K562 (cell line): Measurements from ENCODE around the gene CENPO. TPM values are rescaled to one million over a fixed set of nuclear protein-coding genes. Genes with fewer than 3 reads are reported as not detected.
"Not testable (repeated sequence)": the region's sequence is repeated elsewhere in the genome, so short reads cannot be mapped to it uniquely, and the experiment has no call there.

Experiments
- ATAC-seq: fragments of 200-7000 bp; cut with Tn5 transposase; 3 replicates; pipeline ENCODE4 v1.9.1; 2020; ENCODE audit warnings: moderate library complexity
- BruUV-seq: library from RNA; stranded (reverse); fragments of 400-500 nt; replicated peaks from 2 replicates; lab custom pipeline; 2021; lab: Mats Ljungman, UMichigan
- CTCF ChIA-PET: fragments of 300-600 bp; formaldehyde crosslinking; extraction: SDS; loops from one replicate; lab custom pipeline; 2021; ENCODE audit warnings: low intra/inter-chr PET ratio; lab: Yijun Ruan, JAX
- POLR2A ChIA-PET: fragments of 300-600, 350-650 bp; sonication (Branson Sonifier 250); formaldehyde crosslinking; extraction: SDS; loops from one replicate; lab custom pipeline; 2021; ENCODE audit warnings: antibody characterized with exemption, inconsistent platforms; lab: Yijun Ruan, JAX
- DNase-seq, 4 experiments: peaks; one replicate each; pipeline versions ENCODE4 v3.0.0 to v3.0.0-alpha.2; 2011 to 2018; ENCODE audit warnings: low spot score in 3 of 4, mixed read lengths in 3 of 4; ENCODE audit errors: extremely low read depth in 1 of 4
- FAIRE-seq: peaks from 2 replicates; lab custom pipeline; 2011; peaks lifted over from hg19 to GRCh38; lab: Jason Lieb, UNC
- H2AFZ ChIP-seq: 2 replicates; pipeline ENCODE4 v1.6.0; 2011; ENCODE audit warnings: low read depth, low read length, control low read depth, inconsistent platforms
- H3K27ac ChIP-seq: fragments of 200-600 bp; 3 replicates; pipeline ENCODE4 v1.8.0; 2011; ENCODE audit warnings: low read depth, mild to moderate bottlenecking, control low read depth, inconsistent platforms, low read length, moderate library complexity, mixed read lengths; ENCODE audit errors: extremely low read depth
- H3K27me3 ChIP-seq, 2 experiments: fragments of 300-600 bp in 1 of 2; 2 replicates in 1 of 2; 3 replicates in 1 of 2; pipeline versions ENCODE4 v1.6.0 to v1.8.0; 2011; ENCODE audit warnings: inconsistent platforms in 2 of 2, low read length in 2 of 2, mild to moderate bottlenecking in 1 of 2, mixed read lengths in 1 of 2, moderate library complexity in 1 of 2; ENCODE audit not compliant: control insufficient read depth in 2 of 2, insufficient read depth in 2 of 2
- H3K36me3 ChIP-seq: fragments of 300-600 bp; 3 replicates; pipeline ENCODE4 v1.8.0; 2011; ENCODE audit warnings: mild to moderate bottlenecking, low read length, inconsistent platforms; ENCODE audit not compliant: control insufficient read depth, insufficient read depth
- H3K4me1 ChIP-seq, 2 experiments: fragments of 200-600 bp in 1 of 2; replicated peaks in 1 of 2; 2 replicates in 1 of 2; 3 replicates in 1 of 2; pipeline versions ENCODE4 v1.5.1 to v1.8.0; 2011; ENCODE audit warnings: inconsistent platforms in 2 of 2, low read length in 2 of 2, mild to moderate bottlenecking in 1 of 2, mixed read lengths in 1 of 2, moderate library complexity in 1 of 2; ENCODE audit not compliant: control insufficient read depth in 2 of 2, insufficient read depth in 2 of 2
- H3K4me2 ChIP-seq: 2 replicates; pipeline ENCODE4 v1.6.1; 2011; ENCODE audit warnings: low read length, control low read depth, inconsistent platforms, mixed read lengths; ENCODE audit not compliant: insufficient read depth
- H3K4me3 ChIP-seq: fragments of 200-600 bp; sonication (generic), shearing (Covaris generic); 2 replicates; pipeline ENCODE4 v1.5.1; 2016; ENCODE audit warnings: control low read depth, inconsistent platforms
- H3K79me2 ChIP-seq: fragments of 200-600 bp; 3 replicates; pipeline ENCODE4 v1.8.0; 2011; ENCODE audit warnings: low read length, inconsistent platforms; ENCODE audit not compliant: control insufficient read depth, insufficient read depth
- H3K9ac ChIP-seq, 2 experiments: 2 replicates each; pipeline versions ENCODE4 v1.6.0 to v1.6.1; 2011; ENCODE audit warnings: low read depth in 2 of 2, low read length in 2 of 2, control low read depth in 1 of 2, inconsistent platforms in 1 of 2, mild to moderate bottlenecking in 1 of 2, mixed read lengths in 1 of 2; ENCODE audit not compliant: insufficient read depth in 1 of 2
- H3K9me1 ChIP-seq: one replicate; pipeline ENCODE4 v1.6.0; 2011; ENCODE audit warnings: inconsistent platforms, mild to moderate bottlenecking, low read length, moderate library complexity; ENCODE audit not compliant: control insufficient read depth, insufficient read depth
- H3K9me3 ChIP-seq: replicated peaks from 2 replicates; pipeline ENCODE4 v1.5.1; 2011; ENCODE audit warnings: low read depth, low read length, inconsistent platforms; ENCODE audit not compliant: control insufficient read depth, insufficient read depth
- H4K20me1 ChIP-seq: replicated peaks from 2 replicates; pipeline ENCODE4 v1.6.1; 2011; ENCODE audit warnings: low read length, inconsistent platforms, mixed read lengths; ENCODE audit not compliant: control insufficient read depth, insufficient read depth
- BCOR ChIP-seq: fragments of 450-650 bp; IDR thresholded peaks from 2 replicates; pipeline ENCODE4 v1.6.1; 2016
- KDM1A ChIP-seq, 2 experiments: fragments of 450-650 bp; IDR thresholded peaks; 2 replicates each; pipeline ENCODE4 v1.6.1; 2016; ENCODE audit warnings: mild to moderate bottlenecking in 2 of 2
- PHF20 ChIP-seq: fragments of 450-650 bp; IDR thresholded peaks from 2 replicates; pipeline ENCODE4 v1.6.1; 2018; ENCODE audit not compliant: partially characterized antibody
- ZNF146 ChIP-seq: IDR thresholded peaks from one replicate; pipeline ENCODE4 v1.6.1; 2018; ENCODE audit warnings: missing compliant biosample characterization; ENCODE audit not compliant: unreplicated experiment
- WGBS: fragments of 100-300 bp; shearing (Covaris generic); methylation state at CpG from one replicate; pipeline ENCODE4 v1.1.6; 2016; ENCODE audit warnings: low coverage, mixed read lengths; ENCODE audit not compliant: insufficient coverage; ENCODE audit errors: missing lambda C conversion rate; 5-methylcytosine and 5-hydroxymethylcytosine counted together
- in situ Hi-C: fragments of 300-500 bp; cut with MboI; formaldehyde crosslinking; loops from 4 replicates; pipeline ENCODE4 v1.15.0; 2018; ENCODE audit warnings: inconsistent platforms, mixed read lengths
- intact Hi-C: fragments of 100-400 bp; cut with micrococcal nuclease; formaldehyde crosslinking; loops from 2 replicates; pipeline ENCODE4 v1.14.2; 2022
- polyA plus RNA-seq, 8 experiments: library from polyadenylated mRNA; depleted of rRNA in 4 of 8; stranded (reverse) in 5 of 8; unstranded in 3 of 8; fragments of >200 nt; fragmentation: Nextera tagmentation in 2 of 8; fragmentation: Illumina TruSeq in 1 of 8; extraction: Ambion mirVana in 2 of 8; extraction: Trizol in 1 of 8; gene quantifications; 2 replicates each; pipeline versions ENCODE4 v1.2.1 to v1.2.3, GENCODE V29; 2011 to 2014; ENCODE audit warnings: inconsistent platforms in 1 of 8, missing spikeins in 1 of 8
- total RNA-seq, 7 experiments: library from RNA; depleted of rRNA in 6 of 7; stranded (reverse); fragments of >200 nt in 6 of 7; fragmentation: Illumina TruSeq in 2 of 7; extraction: Trizol in 2 of 7; gene quantifications; 2 replicates each; pipeline versions ENCODE4 v1.2.1 to v1.2.3, GENCODE V29; 2011 to 2021; ENCODE audit warnings: low replicate concordance in 1 of 7

Gene CENPO
- total and polyA plus RNA-seq, 9 of the 15 experiments (the other 6 are each of a cell fraction or from before 2014, with no cell fraction given) = 30.6 to 59.4 (median 38.9) TPM

DNA sequence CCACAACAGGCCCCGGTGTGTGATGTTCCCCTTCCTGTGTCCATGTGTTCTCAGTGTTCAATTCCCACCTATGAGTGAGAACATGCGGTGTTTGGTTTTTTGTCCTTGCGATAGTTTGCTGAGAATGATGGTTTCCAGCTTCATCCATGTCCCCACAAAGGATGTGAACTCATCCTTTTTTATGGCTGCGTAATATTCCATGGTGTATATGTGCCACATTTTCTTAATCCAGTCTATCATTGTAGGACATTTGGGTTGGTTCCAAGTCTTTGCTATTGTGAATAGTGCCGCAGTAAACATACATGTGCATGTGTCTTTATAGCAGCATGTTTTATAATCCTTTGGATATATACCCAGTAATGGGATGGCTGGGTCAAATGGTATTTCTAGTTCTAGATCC lies 7.3 kb downstream of the CENPO start:
- H3K9ac ChIP-seq, H2AFZ ChIP-seq, FAIRE-seq, intact Hi-C loops, H3K9me1 ChIP-seq, CTCF ChIA-PET, H3K27ac ChIP-seq, H4K20me1 ChIP-seq, H3K4me3 ChIP-seq, in situ Hi-C loops, BruUV-seq, ATAC-seq, H3K27me3 ChIP-seq, H3K4me2 ChIP-seq, DNase-seq, H3K9me3 ChIP-seq: not testable (repeated sequence)
- H3K4me1 ChIP-seq = peaks cover 0 to 18% of the 10 kb centered on the region in 2 experiments; a peak in 3 of 5 replicates
- TF ChIP-seq KDM1A (IDR thresholded peaks at IDR 0.05) = 0 out of 4 replicates have a peak, but pooled peaks of 1 of the 2 experiments have one; percentile 15
- peak; percentile 32 for TF ChIP-seq PHF20
- TF ChIP-seq ZNF146 (CRISPR knock-in tag) = peak; percentile 38
- TF ChIP-seq BCOR = peak; percentile 45; the same call in 1 of the 2 replicates
- WGBS = 88% methylated on average over 3 of the region's 5 CpGs
- peaks cover 44% of the 10 kb centered on the region for H3K79me2 ChIP-seq
- peaks cover 39% of the 10 kb centered on the region; the same call in 2 of the 3 replicates for H3K36me3 ChIP-seq
- POLR2A ChIA-PET = interaction anchor here (2.9 kb wide), 1 partner anchor 15 kb away, joined by 10 read pairs; no protein-coding TSS in a partner anchor
